Stimulated activated CD4-positive, alpha-beta T cell treated with anti-CD3 and anti-CD28 coated beads, Interleukin-4, amount 100 ng/mL, for 24 hours (primary cell): ENCODE measurements around the gene ZHX3.

Source experiments
- DNase-seq: peaks from one replicate; pipeline ENCODE4 v3.0.0-alpha.2; 2020

The ZHX3 gene

DNA sequence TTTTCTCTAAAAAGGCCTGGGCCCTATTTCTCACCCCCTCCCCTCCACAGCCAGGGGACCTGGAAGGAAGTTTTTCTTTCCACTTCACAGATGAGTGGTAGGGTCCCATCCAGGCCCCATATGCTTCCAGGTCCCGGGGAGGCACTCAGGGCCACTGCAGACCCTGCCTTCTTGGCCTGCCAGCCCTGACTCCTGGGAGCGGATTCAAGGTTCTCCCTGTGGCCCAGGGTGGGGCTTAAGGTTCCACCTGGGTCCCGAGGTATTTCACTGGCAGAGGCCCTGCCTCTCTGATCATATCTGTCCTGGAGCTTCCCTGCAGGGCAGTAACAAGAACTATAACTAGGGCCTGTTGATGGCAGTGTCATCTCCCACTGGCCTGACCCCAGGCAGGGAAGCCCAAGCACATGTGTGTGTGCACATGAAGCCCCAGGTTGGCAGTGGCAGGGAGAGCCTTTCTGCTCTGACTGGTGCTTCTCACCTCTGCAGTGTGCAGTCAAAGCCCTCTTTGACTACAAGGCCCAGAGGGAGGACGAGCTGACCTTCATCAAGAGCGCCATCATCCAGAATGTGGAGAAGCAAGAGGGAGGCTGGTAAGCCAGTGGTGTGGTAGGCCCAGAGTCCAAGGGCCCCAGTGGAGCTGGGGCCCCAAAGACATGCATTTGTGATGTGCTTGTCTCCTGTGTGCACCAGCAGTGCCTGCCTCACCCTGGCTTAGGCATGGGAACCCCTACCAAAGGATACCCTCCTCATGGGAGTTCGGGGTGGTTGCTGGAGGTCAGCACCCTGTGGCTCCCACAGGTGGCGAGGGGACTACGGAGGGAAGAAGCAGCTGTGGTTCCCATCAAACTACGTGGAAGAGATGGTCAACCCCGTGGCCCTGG lies 149.0 kb downstream of the ZHX3 start:
- no peak for DNase-seq

GRCh38 chr20:41167481-41168253 lies 149.9 kb downstream of the ZHX3 start:
- DNase-seq = no peak

- DNase-seq = no peak
Measured at GRCh38 chr20:41167118-41167470, 150.4 kb downstream of the ZHX3 start.

- DNase-seq = no peak
Measured at GRCh38 chr20:41166201-41167117, 151.1 kb downstream of the ZHX3 start.

GRCh38 chr20:41165001-41165882 lies 152.3 kb downstream of the ZHX3 start:
- no peak for DNase-seq

GRCh38 chr20:41163821-41164220 lies 153.7 kb downstream of the ZHX3 start:
- no peak for DNase-seq

GRCh38 chr20:41162396-41162795 lies 155.1 kb downstream of the ZHX3 start:
- DNase-seq = no peak

GRCh38 chr20:41161886-41162285 lies 155.6 kb downstream of the ZHX3 start:
- no peak for DNase-seq

GRCh38 chr20:41160686-41161085 lies 156.8 kb downstream of the ZHX3 start:
- no peak for DNase-seq

DNA sequence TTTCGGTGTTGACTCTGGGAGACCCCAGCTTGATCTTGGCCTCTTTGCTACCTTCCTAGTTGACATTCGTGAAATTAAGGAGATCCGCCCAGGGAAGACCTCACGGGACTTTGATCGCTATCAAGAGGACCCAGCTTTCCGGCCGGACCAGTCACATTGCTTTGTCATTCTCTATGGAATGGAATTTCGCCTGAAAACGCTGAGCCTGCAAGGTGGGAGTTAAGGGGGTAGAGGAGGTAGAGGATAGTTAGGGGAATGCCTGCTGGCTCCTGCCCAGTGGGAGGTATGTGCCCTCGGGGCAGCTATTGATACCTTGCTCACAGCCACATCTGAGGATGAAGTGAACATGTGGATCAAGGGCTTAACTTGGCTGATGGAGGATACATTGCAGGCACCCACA lies 158.0 kb downstream of the ZHX3 start:
- no peak for DNase-seq

- no peak for DNase-seq
Measured at GRCh38 chr20:41158082-41158625, 159.4 kb downstream of the ZHX3 start.

GRCh38 chr20:41155261-41155660 lies 162.3 kb downstream of the ZHX3 start:
- no peak for DNase-seq

DNA sequence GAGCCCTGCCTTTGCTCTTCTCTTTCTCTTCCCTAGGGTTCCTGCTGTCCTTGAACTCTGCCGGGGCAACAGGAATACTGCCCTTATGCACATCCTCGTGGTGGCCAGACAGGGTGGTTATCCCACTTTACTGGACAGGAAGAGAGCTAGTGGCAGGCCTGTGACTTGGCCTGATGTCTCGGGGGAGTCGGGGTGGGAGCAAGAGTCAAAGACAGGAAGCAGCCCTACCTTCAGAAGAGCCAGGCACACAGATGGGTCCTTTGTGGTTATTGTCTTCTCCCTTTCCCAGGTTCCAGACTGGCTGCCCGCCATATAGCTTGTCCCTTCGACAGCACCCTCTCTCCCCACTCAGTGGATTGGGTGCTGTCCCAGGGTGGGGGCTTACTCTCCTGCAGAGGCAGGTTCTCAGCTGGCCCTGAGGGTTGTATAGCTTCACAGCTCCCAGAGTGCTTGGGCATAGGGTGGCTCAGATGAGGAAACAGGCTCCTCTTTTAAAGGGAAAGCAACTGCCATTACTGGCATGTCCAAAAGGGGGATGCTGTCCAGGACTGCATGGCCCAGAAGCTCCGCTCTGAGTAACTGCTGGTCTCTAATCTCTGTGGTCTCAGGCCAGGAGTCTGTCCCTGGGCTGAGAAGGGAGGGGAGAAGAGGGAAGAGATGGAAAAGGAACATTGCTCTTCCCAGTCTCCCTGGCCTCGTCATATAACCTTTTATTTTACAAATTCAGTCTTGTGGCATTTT lies 162.9 kb downstream of the ZHX3 start:
- no peak for DNase-seq

GRCh38 chr20:41152108-41152757 lies 165.3 kb downstream of the ZHX3 start:
- no peak for DNase-seq

DNA sequence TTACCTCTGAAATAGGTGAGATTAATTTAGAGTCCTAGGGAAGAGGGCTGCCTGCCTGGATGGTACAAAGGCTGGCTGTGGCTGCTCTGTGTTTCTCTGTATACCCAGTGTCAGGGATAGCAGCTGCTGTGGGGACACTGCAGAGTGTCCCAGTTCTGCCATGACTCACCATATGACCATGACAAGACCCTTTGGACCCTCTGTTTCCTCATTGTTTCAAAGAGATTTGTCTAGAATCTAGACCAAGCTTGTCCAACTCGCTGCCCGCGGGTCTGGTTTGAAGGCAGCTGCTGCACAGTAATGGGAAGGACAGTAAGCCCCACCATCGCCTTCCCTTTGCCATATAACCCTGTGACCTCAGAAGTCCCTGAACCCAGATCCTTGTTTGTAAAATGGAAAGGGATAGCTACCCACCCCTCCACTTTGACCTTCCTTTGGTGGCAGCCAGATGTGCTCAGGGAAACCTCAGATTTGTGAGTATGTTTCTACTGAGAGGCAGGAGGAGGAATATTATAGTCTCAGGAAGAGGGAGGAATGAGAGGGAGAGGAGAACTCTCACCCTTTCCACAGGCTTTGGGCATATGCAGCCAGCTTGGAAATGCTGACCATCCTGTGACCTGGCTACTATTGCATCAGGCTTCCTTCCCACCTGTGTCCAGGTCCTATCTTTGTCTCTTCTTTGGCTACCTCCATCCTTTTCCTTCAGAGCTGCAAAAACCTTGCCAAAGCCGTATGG lies 166.2 kb downstream of the ZHX3 start:
- DNase-seq = no peak

DNA sequence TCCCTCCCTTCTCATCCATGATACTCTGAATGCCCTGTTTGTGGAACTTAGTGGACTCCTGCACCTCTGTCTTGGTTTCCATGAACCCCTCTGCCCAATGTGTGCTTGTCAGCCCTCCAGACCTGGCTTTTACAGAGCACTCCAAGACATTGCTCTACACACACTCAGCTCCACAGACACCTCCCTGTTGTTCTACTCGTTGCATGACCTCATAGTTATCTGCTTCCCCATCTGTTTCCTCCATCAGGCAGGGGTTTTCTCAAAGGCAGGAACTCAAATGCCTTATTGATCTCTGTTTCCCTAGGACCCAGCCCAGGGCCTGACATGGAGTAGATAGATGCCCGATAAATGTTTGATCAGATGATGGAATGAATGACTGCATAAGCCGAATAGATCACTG lies 166.9 kb downstream of the ZHX3 start:
- DNase-seq = no peak

- DNase-seq = no peak
Measured at GRCh38 chr20:41148942-41149341, 168.6 kb downstream of the ZHX3 start.

DNA sequence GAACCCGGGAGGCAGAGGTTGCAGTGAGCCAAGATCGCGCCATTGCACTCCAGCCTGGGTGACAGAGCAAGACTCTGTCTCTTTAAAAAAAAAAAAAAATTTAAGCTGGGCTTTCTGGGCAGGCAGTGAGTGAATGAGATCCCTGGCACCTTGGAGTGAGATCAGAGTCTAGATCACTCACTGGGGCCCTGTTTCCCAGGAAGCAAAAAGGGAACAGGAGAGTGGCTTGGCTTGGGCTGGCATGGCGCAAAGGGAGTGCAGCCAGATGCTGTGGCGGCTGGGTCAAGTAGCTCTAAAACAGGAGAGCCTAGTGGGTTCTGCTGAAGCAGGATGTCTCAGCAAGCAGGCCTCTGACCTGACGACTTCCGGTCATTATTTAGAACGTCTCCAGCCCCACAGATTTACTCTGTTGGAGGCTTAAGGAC lies 169.8 kb downstream of the ZHX3 start:
- DNase-seq = no peak

DNA sequence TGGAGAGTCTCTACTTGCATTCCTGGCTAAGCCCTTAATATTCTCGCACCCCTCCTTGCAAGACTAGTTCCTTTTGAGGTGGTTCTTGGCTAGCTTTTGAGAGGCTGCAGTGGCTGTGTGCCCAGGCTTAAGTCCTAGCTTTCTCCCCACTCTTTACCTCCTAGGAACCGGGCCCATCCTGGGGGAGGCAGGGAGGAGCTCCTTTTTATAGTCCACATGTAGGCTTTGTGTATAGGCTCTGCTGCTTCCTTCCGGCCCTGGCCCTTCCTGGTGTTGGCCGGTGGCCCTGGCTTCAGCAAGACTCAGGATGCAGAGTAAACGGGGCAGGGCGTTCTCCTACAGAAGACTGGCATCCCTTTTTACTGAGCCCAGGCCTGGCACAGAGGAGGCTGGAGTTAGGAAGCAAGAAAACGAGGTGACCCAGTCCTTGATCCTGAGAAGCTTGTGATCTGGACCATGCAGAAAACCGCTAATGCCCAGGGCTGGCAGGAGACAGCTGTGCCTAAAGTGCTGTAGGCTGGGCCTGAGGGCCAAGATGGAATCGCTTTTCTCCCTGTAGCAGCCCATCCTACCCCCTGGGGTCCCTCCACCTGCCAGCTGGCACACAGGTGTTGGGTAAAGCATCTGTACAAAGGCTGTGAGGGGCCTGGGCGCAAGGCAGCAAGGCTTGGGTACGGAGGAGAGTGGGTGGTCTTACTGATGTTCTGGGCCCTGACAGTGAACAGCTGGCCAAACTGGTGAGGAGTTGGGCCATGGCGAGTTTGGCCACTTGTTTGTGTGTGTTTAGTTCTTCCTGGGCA lies 171.5 kb downstream of the ZHX3 start:
- no peak for DNase-seq
